GM18867 (cell line): ENCODE results near the gene GGTLC1.
"Not testable (repeated sequence)": the region's sequence is repeated elsewhere in the genome, so short reads cannot be mapped to it uniquely, and the experiment has no call there.

ENCODE experiments used
- ATAC-seq: cut with Tn5 transposase; IDR thresholded peaks from one replicate; pipeline ENCODE4 v1.9.1; 2021; ENCODE audit warnings: mild to moderate bottlenecking, moderate library complexity; ENCODE audit not compliant: unreplicated experiment

GGTLC1 gene

DNA sequence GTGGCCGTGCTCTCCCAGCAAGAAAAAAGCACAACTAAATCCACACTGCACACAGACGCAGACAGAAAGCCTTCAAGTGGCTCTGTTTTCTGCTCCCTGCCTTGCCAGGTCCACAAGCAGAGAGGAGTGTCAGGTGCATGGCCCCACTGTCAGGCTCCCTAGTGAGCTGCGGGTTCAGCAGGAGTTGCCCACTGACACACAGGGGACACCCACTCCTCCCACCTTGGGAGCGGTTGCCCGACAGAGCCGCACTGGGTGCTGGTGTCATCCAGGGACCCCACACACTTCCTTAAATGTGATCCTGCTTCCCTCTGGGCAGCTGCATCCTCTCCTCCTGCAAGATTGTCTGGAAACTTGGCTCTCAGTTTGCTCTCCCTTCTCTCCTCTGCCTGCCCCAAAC is 6.7 kb upstream of the GGTLC1 start:
- ATAC-seq = not testable (repeated sequence)

DNA sequence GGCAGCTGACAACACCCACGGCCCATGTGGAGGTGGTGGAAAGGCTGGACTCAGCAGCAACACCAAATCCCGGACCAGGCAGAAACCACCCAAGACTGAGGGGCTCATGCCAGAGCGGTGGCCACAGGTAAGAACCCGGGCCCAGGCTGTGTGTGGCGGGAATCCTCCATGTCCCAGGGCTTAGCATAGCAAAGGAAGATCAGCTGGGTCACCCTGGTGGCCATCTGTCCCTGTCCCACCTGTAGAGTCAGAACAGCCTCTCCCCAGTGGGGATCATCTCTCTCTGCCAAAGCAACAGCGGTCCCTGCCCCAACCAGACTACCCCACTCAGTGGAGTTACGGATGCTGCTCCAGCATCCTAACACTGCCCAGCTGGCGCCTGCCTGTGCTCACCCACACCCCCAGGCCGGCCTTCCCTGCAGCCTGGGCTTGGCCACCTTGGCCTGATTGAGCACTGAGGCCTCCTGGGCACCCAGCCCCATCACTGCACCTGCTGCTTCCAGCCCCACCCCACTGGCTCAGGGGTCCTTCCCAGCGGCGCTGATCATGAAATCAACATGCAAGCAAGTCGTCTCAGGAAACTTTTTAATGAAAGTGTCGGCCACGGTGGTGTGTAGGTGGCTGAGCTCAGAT is 5.5 kb upstream of the GGTLC1 start:
- ATAC-seq = not testable (repeated sequence)

DNA sequence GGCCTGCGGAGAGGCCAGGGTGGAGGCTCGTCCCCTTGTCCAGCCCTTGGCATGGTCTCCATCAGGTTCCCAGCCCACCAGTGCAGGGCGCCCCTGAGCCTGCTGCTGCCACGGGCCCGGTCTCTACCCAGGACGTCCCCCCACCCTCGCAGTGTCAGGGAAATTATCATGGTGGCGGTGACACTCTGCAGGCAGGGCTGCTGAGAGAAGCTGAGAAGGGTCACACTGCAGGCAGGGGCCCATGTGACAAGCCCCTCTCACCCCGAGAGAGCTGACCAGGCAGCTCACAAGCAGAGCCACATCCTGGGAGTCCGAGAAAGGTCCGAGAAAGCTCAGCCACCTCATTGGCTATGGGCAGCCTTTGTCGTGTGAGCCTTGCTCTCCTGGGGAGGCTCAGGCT is 4.9 kb upstream of the GGTLC1 start:
- not testable (repeated sequence) for ATAC-seq

DNA sequence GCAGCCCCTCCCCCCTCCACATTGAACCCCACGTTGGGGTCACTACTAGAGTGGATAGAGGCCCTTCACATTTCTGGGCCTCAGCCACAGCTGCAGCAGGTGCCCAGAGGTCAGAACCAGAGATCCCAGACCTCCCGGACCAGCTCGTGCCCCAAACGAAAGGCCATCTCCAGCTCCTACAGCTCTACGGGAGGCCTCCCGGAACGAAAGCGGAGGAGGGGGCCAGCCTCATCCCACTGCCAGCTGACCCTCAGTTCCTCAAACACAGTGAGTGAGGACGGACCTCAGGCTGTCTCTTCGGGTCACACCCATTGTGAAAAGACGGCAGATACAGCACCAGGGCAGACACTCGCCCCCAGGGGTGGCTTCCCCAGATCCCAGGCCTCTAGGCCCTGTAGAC is 1.7 kb upstream of the GGTLC1 start:
- not testable (repeated sequence) for ATAC-seq

DNA sequence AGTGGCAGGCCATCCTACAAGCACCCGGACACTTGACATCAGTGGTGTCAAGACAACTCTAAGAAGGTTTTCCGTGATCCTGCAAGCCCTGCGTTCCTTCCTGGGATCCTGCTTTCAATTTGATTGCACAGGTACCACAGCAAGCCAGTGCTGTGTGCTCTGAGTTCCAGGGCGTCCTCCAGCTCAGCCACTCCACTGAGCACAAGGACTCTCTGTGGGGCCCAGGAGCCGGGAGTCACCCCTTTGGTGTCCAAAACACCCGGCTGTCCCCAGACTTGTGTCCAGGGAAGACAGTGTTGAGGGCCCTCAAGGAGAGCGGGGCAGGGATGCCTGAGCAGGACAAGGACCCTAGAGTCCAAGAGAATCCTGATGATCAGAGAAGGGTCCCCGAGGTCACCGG is 387 bp upstream of the GGTLC1 start:
- ATAC-seq = not testable (repeated sequence)

DNA sequence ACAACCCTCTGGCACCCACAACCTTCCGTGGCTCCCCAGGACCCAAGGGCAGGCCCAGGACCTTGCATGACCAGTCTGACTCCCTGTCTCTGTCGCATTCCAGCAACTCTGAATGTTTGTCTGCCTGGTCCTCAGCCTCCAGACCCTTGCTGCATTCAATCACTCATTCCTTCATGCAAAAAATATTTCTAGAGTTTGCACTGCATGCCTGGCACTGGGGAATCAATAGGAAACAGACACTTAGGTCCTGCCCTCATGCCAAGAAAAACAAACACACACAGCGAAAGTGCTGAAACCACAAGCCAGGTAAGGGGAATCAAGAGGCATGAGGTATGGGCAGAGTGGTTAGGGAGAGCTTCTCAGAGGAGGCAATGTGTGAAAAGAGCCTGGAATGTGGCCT is 1.9 kb downstream of the GGTLC1 start:
- ATAC-seq = not testable (repeated sequence)

DNA sequence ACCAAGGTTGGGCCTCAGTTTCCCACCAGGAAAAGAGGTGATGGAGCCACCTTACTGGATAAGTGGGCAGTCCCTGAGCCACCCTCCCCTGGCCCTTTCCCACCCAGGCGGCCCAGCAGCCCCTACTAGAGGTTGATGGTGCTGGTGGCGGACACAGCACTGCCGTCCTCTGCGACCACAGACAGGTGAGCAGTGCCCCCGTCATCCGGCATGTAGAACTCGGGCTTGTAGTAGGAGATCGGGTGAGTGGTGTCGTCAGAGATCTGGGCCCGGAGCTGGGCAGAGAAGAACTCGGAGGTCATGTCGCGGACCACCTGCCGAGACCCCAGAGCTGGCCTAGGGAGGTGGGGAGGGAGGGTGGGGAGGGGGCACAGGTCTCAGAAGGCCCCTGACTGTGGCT is 2.3 kb downstream of the GGTLC1 start:
- ATAC-seq = not testable (repeated sequence)

DNA sequence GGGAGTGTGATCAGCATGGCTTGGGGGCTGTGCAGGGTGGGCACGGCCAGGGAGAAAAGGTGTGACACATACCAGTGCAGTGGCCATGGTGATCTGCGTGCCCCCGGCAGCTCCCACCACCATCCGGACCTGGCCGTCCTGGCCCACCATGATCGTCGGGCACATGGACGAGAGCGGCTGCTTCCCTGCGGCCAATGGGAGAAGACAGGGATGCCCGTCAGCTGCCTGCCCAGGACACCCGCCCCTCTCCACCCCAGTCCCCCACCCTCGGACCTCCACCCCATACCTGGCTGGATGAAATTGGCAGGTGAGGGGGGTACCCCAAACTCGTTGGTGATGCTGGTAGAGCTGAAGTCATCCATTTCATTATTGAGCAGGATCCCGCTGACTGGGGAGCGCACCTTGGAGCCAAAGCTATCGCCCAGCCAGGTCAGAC is 2.8 kb downstream of the GGTLC1 start:
- not testable (repeated sequence) for ATAC-seq

DNA sequence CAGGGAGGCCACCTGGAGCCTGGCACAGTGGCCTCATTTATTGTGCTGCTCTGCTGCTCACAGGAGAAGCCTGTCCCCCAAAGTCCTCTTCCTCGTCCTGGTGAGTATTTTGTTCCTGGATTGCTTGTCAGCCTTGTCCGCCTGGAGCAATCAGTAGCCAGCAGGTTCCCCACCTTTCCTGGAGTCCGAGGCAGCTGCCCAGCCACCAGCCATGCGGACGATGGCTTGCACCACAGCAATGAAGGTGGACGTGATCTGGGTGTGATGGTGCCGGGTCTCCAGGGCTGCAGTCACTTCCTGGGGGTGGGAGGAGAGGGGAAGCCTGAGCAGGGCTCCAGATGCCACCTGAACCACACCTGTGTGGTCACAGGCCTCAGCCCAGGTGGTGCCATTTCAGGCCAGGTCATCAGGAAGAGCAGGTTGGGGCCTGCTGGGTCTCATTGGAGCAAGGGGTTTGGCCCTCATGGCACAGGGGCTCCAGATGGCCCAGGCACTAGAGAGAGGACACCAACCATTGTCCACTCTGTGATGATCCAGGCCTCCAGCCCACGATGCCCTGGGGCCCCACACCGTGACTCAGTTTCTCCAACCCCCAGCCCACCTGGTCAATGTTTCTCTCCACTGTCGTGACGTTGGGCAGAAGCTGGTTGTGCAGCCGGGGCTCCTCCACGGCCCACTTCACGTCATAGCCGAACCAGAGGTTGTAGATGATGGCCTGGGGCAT is 3.4 kb downstream of the GGTLC1 start:
- ATAC-seq = not testable (repeated sequence)

DNA sequence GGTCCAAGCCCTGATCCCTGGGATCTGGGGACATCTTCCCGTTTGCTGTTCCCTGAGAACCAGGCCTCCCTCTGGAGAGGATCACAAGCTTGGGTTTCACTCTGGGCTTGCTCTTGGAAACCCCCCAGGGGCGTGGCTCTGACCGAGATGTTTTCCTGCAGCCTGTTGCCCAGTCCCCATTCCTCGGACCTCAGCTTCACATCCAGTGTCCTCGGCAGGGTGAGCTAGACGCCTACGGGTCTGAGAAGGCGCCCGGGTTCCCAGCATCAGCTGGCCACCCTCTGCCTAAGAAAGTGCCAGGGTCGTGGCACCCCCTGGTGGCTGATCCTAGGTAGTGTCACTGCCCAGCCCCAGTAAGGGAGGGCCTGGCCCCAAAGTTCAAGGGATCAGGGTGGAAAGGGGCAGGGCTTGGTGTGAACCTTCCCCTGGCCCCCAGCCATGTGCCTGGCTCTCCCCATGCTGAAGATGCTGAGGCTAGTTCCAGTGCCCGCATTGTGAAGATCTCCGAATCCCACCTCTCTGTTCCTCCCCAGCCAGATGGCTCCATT is 4.0 kb downstream of the GGTLC1 start:
- ATAC-seq = not testable (repeated sequence)

DNA sequence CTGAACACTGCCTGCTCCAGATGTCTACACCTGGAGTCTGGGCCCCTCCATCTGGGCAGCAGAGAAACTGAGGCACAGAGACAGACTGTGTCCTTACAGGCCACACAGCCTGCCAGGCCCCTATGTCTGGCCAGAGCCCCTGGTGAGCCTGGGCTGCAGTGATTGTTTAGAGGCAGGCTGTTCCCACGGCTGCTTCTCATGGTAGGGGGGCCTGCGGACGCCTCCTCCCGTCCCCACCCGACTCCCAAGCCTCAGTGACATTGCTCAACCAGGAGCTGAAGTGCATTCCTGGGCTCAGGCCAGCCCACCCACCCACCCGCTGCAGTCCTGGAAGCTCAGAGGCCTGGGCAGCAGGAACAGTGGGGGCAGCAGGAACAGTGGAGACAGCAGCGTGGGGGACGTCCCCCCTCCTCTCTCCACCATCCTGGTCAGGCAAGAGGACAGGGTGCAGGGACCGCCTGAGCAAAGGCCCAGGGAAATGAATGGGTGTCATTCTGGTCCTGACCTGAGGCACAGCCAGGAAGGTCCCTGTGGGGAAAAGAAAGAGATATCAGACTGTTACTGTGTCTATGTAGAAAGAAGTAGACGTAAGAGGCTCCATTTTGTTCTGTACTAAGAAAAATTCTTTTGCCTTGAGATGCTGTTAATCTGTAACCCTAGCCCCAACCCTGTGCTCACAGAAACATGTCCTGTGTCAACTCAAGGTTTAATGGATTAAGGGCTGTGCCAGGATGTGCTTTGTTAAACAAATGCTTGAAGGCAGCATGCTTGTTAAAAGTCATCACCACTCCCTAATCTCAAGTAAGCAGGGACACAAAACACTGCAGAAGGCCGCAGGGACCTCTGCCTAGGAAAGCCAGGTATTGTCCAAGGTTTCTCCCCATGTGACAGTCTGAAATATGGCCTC is 6.2 kb downstream of the GGTLC1 start:
- not testable (repeated sequence) for ATAC-seq

DNA sequence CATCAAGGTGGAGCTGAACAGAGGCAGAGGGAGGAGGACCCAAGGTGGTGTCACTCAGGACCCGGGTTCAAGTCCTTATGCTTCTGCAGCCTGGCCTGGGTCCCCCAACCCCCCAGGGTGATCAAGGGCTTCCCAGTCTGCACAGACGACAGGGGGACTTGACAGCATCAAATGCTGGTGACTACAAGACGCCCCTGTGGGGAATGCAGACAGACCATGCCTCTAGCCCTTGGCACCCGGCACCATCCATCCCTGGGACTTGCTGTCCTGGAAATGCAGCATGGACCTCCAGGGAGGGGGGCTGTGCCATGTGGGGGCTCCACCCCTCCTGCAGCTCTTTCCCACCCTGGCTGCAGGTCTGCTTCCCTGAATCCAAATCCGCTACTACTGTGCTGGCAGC is 7.1 kb downstream of the GGTLC1 start:
- not testable (repeated sequence) for ATAC-seq

DNA sequence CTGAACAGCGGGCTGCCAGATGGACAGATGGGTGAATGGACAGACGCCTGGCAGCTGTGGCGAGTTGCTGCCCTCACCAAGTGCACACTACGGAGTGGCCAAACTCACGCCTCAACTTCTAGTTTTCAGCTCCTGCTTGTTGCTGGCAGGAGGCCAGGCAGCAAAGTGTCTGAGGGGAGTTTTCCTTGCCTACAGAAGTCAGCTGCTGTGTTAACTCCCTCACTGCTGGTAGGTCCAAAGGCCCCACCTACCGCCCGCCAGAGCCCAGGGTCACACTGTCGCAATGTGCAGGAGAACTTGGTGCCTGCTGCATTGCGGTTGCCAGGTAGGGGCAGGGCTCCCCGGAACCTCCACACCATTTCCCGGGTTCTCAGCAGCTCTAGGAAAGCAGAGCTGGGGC is 7.6 kb downstream of the GGTLC1 start:
- not testable (repeated sequence) for ATAC-seq

DNA sequence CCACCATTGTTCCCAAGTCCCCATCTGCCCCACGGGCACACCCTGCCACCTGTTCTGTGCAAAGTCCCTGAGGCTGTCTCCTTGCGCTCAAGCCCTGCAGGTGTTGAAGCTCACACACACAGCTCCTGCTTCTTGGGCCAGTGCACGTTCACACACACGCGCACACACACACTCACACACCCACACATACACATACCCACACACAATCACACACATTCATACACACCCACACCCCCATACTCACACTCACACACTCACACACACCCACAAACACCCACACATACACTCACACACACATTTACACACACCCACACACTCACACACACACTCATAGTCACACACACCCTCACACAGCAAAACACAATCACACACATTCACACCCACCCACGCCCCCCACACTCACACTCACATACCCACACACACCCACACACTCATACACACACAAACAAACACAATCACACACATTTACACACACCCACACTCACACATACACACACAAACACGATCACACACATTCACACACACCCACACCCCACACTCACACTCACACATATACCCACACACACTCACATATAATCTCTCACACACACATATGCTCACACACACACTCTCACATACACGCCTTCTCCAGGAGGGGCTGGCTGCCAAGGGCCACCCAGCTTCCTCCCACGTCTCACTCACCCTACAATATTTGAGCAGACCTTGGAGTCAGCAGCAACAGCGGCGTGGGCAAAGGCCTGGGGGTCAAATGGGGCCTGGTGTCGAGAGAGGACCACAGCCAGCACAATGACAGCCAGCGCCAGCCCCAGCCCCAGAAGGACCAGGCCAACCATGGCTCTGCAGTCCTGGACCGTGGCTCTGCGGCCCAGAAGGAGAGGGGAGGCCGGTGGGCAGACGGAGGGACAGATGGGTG is 8.4 kb downstream of the GGTLC1 start:
- not testable (repeated sequence) for ATAC-seq

DNA sequence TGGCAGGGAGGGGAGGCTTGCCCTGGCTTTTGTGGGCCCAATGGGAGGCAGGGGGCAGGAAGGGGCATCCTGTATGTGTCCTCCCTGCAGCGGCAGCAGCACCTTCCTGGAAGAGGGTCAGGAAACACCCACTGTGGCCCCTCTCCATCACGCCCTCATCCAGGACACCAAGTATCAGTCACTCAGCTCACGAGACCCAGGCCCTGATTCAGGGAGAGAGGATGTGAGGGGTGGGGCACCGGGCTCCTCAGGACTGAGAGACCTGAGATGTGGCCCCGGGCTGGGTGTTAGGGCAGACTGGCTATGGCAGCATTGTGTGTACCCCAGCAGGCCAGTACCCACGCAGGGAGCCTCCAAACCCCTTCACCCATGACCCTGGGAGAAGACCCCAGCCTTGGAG is 9.2 kb downstream of the GGTLC1 start:
- not testable (repeated sequence) for ATAC-seq

DNA sequence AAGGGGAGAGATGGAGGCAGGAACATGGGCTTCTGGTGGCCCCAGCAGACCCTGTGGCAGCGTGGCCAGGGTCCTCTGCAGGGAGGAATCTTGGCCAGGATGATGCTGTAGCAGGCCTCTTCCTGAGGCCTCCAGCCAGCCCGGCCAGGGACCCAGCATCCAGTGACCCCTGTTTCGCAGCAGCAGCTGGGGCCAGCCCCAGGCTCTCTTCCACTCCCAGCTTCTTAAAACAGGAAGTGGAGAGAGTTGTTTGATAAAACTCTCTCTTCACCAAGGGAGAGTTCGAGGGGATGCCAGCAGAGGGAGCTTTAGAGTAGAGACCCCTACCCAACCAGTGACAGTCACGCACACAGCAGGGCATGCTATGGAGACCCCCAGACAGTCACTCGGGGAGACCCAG is 10.1 kb downstream of the GGTLC1 start:
- not testable (repeated sequence) for ATAC-seq

DNA sequence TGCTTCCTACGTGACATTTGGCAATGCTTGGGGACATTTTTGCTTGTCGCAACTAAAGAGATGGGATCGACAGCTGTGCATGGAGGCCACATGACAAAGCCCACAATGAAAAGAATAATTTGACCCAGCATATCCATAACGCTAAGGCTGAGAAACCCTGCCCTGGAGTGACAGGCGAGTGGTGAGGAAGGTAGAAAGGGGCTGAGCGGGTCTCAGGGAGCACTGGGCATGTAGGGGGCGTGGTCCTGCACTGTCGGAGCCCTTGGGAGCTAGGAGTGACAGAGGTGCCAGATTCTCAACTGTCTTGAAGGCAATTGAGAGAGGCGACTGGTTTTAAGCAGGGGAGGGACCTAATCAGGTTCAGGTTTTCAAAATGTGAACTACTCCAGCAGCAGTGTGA is 13.6 kb downstream of the GGTLC1 start:
- no peak for ATAC-seq

DNA sequence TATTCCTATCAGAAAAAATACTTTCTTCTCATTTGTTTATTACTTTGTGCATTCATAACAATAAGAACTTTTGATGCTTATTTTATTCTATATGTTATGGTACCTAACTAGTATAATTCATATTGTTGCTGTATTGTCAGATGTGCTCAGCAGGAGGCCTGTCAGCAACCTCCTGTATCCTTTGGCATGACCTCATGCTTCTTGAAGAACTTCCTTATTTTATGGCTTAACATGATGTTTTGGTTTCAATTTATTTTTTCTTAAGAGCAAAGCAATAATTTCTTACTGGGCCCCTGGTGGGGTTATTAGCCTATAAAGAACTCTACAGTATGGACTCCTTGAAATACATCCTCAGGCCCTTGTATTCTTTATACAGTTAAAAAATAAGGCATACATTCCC is 17.3 kb downstream of the GGTLC1 start:
- ATAC-seq = no peak

DNA sequence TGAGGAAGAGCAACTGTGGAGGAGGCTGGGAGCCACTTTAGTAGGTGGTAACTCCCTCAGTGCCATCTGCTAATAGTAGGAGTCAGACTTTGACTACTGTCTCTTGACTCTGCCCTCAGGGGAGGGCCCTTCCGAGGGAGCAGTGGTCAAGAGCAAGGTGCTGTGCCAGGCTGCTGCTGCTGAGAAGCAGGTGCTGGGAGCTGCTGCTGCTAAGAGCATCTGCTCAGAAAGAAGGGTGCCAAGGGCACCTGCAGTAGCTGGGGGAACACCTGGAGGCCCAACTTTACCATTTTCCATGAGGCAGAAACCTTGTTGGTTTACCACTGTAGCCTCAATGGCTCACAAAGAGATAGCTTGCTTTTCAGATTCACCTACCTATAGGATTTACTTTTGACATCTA is 18.5 kb downstream of the GGTLC1 start:
- no peak for ATAC-seq

DNA sequence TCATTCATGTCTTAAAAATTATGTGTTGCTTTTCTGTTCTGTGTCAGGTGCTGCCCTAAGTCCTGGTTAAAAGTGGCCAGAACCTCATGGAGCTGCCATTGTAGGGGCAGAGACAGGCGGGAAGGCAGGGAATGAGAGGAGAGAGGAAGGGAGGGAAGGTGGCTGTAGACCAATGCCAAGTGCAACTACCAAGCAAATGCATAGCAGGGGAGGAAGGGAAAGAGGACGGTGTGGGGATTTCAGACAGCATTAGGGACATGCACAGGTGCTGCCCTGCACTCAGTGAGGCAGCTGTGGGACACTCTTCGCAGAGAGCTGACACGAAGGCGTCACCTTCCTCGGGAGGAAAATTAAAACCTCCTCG is 21.0 kb downstream of the GGTLC1 start:
- no peak for ATAC-seq
